Dermis blood vessel endothelial cell (primary cell): ENCODE results near the gene PAF1. TPM values are rescaled to one million over a fixed set of nuclear protein-coding genes. Genes with fewer than 3 reads are reported as not detected.
"Not testable (repeated sequence)": the region's sequence is repeated elsewhere in the genome, so short reads cannot be mapped to it uniquely, and the experiment has no call there.

ENCODE experiments used
- DNase-seq: peaks from one replicate; pipeline ENCODE4 v3.0.0; 2010
- total RNA-seq: library from RNA; depleted of rRNA; stranded (reverse); fragments of >200 nt; gene quantifications from 2 replicates; pipeline ENCODE4 v1.2.3, GENCODE V29; 2014

The PAF1 gene
- total RNA-seq, 1 donor from 2014 or later, result 34.2 TPM

GRCh38 chr19:39351537-39352064 is 39.3 kb downstream of the PAF1 start:
- DNase-seq, result no peak

DNA sequence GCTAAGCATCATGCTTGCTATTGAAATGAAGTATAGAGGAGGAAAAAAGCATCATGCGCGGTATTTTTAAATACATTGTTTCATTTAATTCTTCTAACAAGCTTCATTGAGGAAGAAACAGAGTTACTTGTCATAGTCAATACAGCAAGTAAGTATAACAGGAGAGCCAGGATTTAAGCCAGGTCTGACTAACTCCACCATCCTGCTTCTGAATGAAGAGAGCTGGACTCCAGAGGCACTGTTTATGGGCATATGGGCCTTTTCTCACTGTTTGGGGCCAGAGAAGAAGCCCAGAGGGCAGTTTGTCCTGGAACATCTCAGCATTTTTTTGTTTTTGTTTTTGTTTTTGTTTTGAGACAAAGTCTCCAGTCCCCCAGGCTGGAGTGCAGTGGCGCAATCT is 40.8 kb downstream of the PAF1 start:
- DNase-seq, result no peak

DNA sequence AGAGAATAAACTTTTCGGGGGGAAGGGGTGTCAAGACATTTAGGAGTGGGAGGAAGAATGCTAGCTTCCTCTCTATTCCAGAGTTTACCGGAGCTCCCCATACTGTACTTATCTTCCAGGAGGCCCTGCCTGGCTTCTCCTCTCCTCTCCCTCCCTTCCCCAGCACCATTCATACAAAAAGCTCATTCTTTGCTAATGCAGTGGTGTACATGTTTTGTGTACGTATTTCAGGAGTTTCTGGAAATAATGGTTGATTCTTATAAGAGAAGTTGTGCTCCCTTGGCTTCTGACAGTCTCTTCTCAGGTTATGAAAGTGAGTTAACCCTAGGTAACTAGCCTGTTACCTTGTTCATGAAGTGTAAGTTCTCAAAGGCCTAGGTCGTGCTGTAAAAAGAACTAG is 41.6 kb downstream of the PAF1 start:
- DNase-seq, result no peak

- no peak for DNase-seq
Observed at GRCh38 chr19:39347332-39348164, 43.4 kb downstream of the PAF1 start.

- DNase-seq, result no peak
Observed at GRCh38 chr19:39345956-39346355, 45.0 kb downstream of the PAF1 start.

- peak; percentile 31 for DNase-seq
Observed at GRCh38 chr19:39342647-39343305, 48.1 kb downstream of the PAF1 start.

DNA sequence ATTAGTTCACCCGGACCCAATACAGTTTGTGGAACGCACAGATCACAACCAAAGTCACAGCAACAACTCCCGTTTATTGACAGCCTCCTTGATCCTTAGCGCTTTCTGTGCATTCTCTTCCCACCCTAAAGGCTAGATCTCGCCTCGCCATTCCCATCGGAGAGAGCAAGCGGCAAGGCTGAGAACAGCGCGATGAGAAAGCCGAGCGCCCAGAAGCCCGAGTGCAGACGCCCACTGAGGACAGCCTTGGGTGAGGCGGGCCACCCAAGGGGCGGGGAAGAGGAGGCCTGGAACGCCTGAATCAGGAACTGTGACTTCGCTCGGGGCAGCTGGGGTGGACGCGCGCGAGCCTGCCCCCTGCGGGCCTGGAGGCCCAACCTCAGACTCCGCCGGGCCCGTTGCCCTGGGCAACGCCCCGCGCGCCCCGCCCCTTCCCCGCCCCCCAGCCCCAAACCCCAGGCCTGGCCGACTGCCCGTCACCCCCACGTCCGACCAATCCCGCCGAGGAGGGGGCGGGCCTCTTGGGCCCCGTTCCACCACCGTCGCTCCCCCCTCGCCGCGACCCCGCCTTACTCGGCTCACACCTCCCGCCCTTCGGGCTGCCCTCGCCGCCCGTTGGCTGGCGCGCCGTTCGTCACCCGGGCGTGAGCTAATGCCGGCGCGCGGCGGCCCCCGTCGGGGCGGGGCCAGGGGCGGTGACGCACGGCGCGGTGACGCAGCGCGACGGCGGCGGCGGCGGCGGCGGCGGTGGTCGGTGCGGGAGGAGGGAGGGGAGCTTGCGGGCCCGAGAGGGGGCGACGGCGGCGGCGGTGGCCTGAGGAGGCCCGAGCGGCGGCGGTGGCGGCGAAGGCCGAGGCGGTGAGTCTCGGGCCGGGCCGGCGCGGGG is 48.9 kb downstream of the PAF1 start, which contains the start of gene SAMD4B:
TSS of gene SAMD4B (plus strand) at position 703 of the 886 bp plus-strand sequence. CDS start 14,473 bp downstream, outside the sequence.
- peak; percentile 98 for DNase-seq

DNA sequence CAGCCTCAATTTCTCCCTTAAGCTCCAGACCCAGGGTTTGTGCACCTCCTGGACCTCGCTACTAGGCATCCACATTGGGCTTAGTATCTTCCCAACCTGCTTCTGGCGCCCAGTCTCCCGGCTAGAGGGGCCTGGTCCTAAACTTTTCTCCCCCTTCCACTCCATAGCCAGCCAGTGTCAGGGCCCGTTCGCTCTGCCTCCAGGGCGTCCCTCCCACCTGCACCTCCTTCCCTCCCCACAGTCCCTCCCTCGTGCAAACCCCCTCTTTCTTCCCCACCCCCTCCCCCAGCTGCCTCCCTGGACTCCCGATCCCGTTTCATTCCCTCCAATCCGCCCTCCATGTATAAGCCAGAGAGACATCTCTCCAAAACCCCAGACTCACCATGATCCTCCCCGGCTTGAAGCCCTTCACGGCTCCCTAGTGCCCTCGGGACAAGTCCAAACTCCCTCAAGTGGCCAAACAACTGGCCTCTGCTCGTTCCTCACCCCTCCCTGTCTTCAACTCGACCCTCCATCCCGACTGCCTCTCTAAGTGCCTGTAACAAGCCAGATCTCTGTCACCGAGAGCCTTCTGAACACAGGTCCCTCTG is 49.7 kb downstream of the PAF1 start:
- DNase-seq, result no peak

DNA sequence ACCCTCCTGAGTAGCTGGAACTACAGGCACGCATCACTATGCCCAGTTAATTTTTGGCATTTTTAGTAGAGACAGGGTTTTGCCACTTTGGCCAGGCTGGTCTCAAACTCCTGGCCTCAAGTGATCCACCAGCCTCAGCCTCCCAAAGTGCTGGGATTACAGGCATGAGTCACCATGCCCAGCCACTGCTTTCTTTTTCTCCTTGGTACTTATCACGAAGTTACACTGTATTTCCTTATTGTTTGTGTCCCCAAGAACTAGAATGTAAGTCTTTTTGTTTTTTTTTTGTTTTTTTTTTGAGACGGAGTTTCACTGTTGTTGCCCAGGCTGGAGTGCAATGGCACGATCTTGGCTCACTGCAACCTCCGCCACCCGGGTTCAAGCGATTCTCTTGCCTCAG is 50.8 kb downstream of the PAF1 start:
- not testable (repeated sequence) for DNase-seq

DNA sequence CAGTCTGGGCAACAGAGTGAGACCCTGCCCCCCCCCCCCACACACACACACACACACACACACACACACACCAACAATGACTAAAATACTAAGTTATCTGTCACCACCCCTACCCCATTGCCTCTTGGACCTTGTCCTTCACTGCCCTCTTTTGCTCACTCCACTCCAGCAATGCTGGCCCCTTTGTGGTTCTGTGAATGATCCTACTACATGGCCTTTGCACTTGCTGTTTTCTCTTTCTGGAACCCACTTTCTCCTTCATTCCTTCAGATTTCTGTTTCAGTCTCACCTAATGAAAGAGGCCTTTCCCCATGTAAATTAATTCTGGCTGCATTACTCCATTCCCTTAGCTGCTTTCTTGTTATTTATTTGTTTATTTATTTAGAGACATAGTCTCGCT is 51.2 kb downstream of the PAF1 start:
- no peak for DNase-seq

DNA sequence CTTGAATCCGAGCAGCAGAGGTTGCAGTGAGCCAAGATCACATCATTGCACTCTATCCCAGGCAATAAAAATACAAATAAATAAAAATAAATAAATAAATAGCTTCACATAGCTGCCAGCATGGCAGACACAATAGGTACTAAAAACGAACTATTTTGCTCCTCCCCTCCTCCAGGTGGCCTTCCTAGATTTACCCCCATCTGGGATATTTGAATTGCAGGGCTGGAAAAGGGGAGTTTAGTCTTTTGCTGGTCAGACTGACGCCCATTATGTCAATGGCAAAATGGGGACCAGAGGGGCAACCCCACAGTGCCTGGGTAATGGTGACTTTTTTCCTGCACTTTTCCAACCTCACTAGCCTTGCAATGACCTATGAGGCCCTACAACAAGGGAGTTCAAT is 54.4 kb downstream of the PAF1 start:
- no peak for DNase-seq

Other genes with a start within 250 kb of the PAF1 start
- not detected in 2 replicates for gene NCCRP1, start 194.1 kb downstream of the PAF1 start, total RNA-seq
- not detected in 2 replicates for gene SYCN, start 186.8 kb downstream of the PAF1 start, total RNA-seq
- not detected in 2 replicates for gene IFNL3, start 146.1 kb downstream of the PAF1 start, total RNA-seq
- gene IFNL4, start 142.2 kb downstream of the PAF1 start, total RNA-seq, result 0.05 TPM in 1 of 2 replicates, not detected in the other
- gene IFNL2, start 122.7 kb downstream of the PAF1 start, total RNA-seq, result not detected in 2 replicates
- gene IFNL1, start 94.7 kb downstream of the PAF1 start, total RNA-seq, result not detected in 2 replicates
- 0.51 and 0.84 TPM in 2 replicates for gene LRFN1, start 70.2 kb downstream of the PAF1 start, total RNA-seq
- gene GMFG, start 55.1 kb downstream of the PAF1 start, total RNA-seq, result 89.9 and 196 TPM in 2 replicates
- gene SAMD4B, start 48.7 kb downstream of the PAF1 start, total RNA-seq, result 32.2 and 55.7 TPM in 2 replicates
- 10.7 and 22.5 TPM in 2 replicates for gene MED29, start 272 bp upstream of the PAF1 start, total RNA-seq
- 1.0 and 2.4 TPM in 2 replicates for gene ZFP36, start 15.7 kb upstream of the PAF1 start, total RNA-seq
- gene PLEKHG2, start 21.6 kb upstream of the PAF1 start, total RNA-seq, result 13.6 and 22.1 TPM in 2 replicates
- 49.0 and 115 TPM in 2 replicates for gene RPS16, start 44.8 kb upstream of the PAF1 start, total RNA-seq
- 35.4 and 67.2 TPM in 2 replicates for gene SUPT5H, start 54.5 kb upstream of the PAF1 start, total RNA-seq
- gene TIMM50, start 89.7 kb upstream of the PAF1 start, total RNA-seq, result 66.5 and 67.9 TPM in 2 replicates
- 0.17 and 0.28 TPM in 2 replicates for gene DLL3, start 107.8 kb upstream of the PAF1 start, total RNA-seq
- gene SELENOV, start 124.0 kb upstream of the PAF1 start, total RNA-seq, result not detected in 2 replicates
- gene EID2B, start 141.7 kb upstream of the PAF1 start, total RNA-seq, result 2.2 and 2.7 TPM in 2 replicates
- 16.2 and 17.8 TPM in 2 replicates for gene EID2, start 149.1 kb upstream of the PAF1 start, total RNA-seq
- gene LGALS13, start 211.4 kb upstream of the PAF1 start, total RNA-seq, result not detected in 2 replicates